NT2/D1 (cell line): ENCODE data around the gene TIGD2.

Experiments used
- DNase-seq: peaks from one replicate; pipeline ENCODE4 v3.0.0-alpha.2; 2011; ENCODE audit warnings: low read depth, low spot score
- H3K27me3 ChIP-seq: 2 replicates; pipeline ENCODE4 v1.6.0; 2011; ENCODE audit warnings: mild to moderate bottlenecking; ENCODE audit not compliant: insufficient read length, insufficient read depth
- H3K36me3 ChIP-seq: 2 replicates; pipeline ENCODE4 v1.6.1; 2011; ENCODE audit warnings: mild to moderate bottlenecking, low read length, mixed read lengths; ENCODE audit not compliant: insufficient read depth, insufficient read length
- H3K4me1 ChIP-seq: 2 replicates; pipeline ENCODE4 v1.5.1; 2011; ENCODE audit not compliant: insufficient read depth, insufficient read length
- H3K4me3 ChIP-seq: 2 replicates; pipeline ENCODE4 v1.5.1; 2011; ENCODE audit warnings: low read depth; ENCODE audit not compliant: insufficient read length
- H3K9ac ChIP-seq: 2 replicates; pipeline ENCODE4 v1.6.0; 2011; ENCODE audit warnings: low read depth; ENCODE audit not compliant: insufficient read length
- H3K9me3 ChIP-seq: 2 replicates; pipeline ENCODE4 v1.5.1; 2011; ENCODE audit warnings: mild to moderate bottlenecking, low read length; ENCODE audit not compliant: insufficient read depth
- SUZ12 ChIP-seq: IDR thresholded peaks from 2 replicates; pipeline ENCODE4 v1.6.1; 2011; ENCODE audit not compliant: insufficient read length, insufficient read depth; ENCODE audit errors: extremely low read depth
- YY1 ChIP-seq: IDR thresholded peaks from 2 replicates; pipeline ENCODE4 v1.6.1; 2011; ENCODE audit not compliant: insufficient read length, insufficient read depth
- ZNF274 ChIP-seq: IDR thresholded peaks from 2 replicates; pipeline ENCODE4 v1.6.1; 2011; ENCODE audit warnings: mild to moderate bottlenecking, low read depth, low read length

Gene TIGD2

DNA sequence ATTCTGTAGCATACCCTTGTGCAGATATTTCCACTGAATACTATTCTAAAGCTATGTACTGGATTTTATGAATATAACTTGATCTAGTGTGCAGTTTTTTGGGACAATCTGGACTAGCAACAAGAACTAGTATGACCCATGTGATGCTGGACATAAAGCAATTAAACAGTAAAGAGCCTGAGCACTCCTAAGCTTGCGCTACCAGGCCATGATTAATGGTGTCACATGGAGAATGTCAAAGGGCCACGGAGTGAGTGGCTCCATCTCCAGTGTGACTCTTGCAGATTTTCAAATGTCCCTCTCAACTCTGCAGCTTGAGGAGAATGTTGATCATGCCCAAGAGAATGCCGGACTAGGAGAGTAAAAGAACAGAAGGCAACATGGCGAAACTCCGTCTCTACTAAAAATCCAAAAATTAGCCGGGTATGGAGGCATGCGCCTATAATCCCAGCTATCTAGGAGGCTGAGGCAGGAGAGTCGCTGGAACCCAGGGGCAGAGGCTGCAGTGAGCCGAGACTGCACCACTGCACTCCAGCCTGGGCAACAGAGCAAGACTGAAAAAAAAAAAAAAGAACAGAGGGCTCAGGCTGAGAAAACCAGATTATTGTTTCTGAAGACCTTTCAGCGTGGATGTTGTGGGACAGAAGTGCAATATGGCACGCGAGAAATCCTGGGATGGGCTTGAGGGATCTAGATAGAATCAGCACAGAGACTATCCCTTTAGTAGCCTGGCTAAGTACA is 45.0 kb downstream of the TIGD2 start:
- Histone ChIP-seq H3K4me3 (no peak overlapping the region), H3K4me1 (no peaks in the 10 kb centered on the region), H3K27me3 (no peaks in the 10 kb centered on the region), H3K9ac (no peak overlapping the region), H3K36me3 (no peaks in the 10 kb centered on the region), H3K9me3 (no peaks in the 10 kb centered on the region)
- DNase-seq, result no peak
- TF ChIP-seq YY1 (no peak), ZNF274 (no peak), SUZ12 (no peak)

DNA sequence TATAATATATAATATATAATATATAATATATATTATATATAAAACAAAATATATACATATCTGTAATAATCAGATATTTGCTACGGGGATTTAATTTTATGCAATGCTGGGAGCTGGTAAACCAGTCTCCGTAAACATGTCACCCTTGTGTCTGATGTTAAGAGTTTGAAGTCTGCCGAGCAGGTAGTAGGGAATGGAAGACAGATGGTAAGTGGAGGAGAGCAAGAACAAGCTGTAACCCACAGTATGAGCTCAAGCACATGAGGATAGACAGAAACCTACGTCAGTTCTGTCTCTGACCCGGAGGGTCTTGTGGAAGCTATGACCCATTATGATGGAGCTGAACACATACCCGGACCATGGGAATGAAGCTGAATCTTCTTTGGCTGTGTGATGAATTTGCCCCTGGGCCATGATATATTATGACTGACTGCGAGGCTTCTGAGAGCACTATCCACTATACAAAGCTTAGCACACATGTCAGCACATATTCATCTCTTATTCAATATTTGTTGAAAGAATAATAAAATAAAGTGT is 46.2 kb downstream of the TIGD2 start:
- no peaks in the 10 kb centered on the region for H3K4me1 ChIP-seq

DNA sequence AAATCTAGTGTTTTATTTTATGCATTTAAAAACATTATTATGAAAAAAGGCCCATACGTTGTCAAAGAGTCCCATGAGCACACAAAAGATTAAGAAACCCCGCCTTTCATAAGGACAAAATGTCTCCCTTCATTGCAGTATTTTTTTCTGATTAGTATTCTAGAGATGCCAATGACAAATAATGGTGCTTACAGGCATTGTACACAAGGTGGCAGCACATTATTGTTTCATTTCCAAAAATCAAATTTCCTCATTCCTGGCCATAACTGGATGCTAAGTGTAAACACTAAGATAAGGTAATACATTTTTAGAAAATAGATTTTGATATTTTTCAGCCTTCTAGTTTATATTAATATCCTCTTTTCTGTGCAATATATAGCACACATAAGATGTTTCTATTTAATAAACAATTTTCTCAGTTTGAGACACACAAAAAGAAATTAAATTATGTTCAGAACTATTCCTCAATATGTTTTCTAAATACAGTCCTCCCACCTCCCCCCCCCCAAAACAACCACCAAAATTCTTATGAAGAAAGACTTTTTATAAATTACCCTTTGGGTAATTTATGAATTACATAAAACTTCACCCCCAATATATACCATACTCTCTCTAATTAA is 47.7 kb downstream of the TIGD2 start:
- no peaks in the 10 kb centered on the region for H3K36me3 ChIP-seq
- no peaks in the 10 kb centered on the region for H3K27me3 ChIP-seq
- H3K4me1 ChIP-seq, result no peaks in the 10 kb centered on the region
- H3K9me3 ChIP-seq, result no peaks in the 10 kb centered on the region
- H3K4me3 ChIP-seq, result no peak overlapping the region
- no peak overlapping the region for H3K9ac ChIP-seq
- DNase-seq, result no peak
- no peak for TF ChIP-seq SUZ12
- TF ChIP-seq YY1, result no peak
- TF ChIP-seq ZNF274, result no peak

More for the DNA sequence above, 46.2 kb downstream of the TIGD2 start:
- TF ChIP-seq SUZ12 (no peak), ZNF274 (no peak), YY1 (no peak)
- Histone ChIP-seq H3K9me3 (no peaks in the 10 kb centered on the region), H3K27me3 (no peaks in the 10 kb centered on the region), H3K4me3 (no peak overlapping the region), H3K36me3 (no peaks in the 10 kb centered on the region), H3K9ac (no peak overlapping the region)
- DNase-seq, result no peak

DNA sequence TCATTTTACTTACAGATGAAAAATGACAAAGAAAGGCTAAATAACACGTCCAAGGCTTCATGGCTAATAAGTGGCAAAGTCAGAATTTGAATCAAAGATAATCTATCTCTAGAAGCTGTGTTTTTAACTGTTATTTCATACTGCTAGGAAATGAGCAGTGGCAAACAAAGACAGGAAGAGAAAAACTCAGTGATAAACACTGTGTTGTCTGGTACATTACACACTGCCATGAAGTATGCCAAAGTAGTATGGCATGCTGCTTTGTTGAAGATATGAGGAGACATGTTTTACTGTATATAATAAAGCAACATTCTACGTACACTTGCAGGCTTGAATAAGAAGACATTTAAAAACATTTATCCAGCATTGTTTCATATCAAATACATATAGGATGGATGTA is 49.5 kb downstream of the TIGD2 start:
- no peak for DNase-seq
- Histone ChIP-seq H3K27me3 (no peaks in the 10 kb centered on the region), H3K9me3 (no peaks in the 10 kb centered on the region), H3K9ac (no peak overlapping the region), H3K36me3 (no peaks in the 10 kb centered on the region), H3K4me1 (no peaks in the 10 kb centered on the region), H3K4me3 (no peak overlapping the region)
- TF ChIP-seq SUZ12 (no peak), ZNF274 (no peak), YY1 (no peak)

DNA sequence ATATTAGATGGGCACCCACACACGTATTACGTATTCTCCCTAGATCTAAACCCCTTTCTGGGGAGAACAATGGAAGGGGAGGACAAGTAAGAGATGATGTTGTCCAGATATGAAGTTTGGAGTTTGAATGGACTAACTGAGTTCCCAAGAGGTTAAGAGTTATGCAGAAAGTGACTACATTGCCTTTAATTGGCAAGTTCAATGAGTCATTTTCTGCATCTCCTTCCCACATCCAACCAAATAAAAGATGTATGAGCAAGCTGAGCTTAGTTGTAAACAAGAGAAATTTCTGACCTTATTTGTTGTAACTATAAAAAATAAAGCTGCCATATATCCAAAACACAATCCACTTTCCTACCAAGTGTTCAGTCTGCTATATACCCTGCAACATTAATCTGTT is 50.5 kb downstream of the TIGD2 start:
- DNase-seq, result no peak
- no peaks in the 10 kb centered on the region for H3K27me3 ChIP-seq
- no peak overlapping the region for H3K9ac ChIP-seq
- H3K9me3 ChIP-seq, result no peaks in the 10 kb centered on the region
- no peaks in the 10 kb centered on the region for H3K36me3 ChIP-seq
- TF ChIP-seq SUZ12 (no peak), ZNF274 (no peak), YY1 (no peak)
- no peaks in the 10 kb centered on the region for H3K4me1 ChIP-seq
- no peak overlapping the region for H3K4me3 ChIP-seq

DNA sequence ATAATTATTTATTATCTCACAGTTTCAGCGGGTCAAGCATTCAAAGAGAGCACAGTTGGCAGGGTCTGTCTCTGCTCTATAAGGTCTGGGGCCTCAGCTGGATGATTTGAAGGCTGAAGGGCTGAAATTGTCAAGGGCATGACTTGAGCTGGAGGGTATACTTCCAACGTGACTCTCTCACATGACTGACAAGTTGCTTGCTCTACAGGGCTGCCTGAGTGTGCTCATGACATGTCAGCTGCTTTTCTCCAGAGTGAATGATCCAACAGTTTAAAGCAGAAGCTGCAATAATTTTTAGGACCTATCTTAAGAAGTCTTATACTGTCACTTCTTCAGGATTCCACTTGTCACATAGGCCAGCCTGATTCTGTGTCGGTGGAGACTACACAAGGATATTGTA is 51.2 kb downstream of the TIGD2 start:
- Histone ChIP-seq H3K9ac (no peak overlapping the region), H3K9me3 (no peaks in the 10 kb centered on the region), H3K4me1 (no peaks in the 10 kb centered on the region), H3K27me3 (no peaks in the 10 kb centered on the region), H3K4me3 (no peak overlapping the region), H3K36me3 (no peaks in the 10 kb centered on the region)
- TF ChIP-seq ZNF274 (no peak), YY1 (no peak), SUZ12 (no peak)
- DNase-seq, result no peak

DNA sequence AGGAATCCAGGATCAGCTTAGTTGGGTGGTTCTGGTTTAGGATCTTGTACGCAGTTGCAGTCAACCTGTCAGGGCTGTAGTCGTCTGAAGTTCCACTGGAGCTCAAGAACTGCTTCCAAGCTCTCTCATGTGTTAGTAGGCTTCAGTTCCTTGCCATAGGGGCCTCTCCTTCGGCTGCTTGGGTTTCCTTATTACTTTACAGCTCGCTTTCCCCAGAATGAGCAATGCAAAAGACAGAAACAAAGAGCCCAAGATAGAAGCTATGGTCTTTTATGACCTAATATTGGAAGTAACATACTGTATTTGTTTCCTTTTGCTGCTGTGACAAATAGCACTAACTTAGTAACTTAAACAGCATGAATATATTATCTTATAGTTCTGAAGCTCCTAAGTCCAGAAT is 51.7 kb downstream of the TIGD2 start:
- Histone ChIP-seq H3K9me3 (no peaks in the 10 kb centered on the region), H3K4me3 (no peak overlapping the region), H3K4me1 (no peaks in the 10 kb centered on the region), H3K36me3 (no peaks in the 10 kb centered on the region), H3K27me3 (no peaks in the 10 kb centered on the region), H3K9ac (no peak overlapping the region)
- TF ChIP-seq ZNF274 (no peak), YY1 (no peak), SUZ12 (no peak)
- no peak for DNase-seq
